ENCODE data around the gene SPHKAP.
A peak's percentile ranks its signal among the peaks of the same experiment; 100 is the strongest.
"Not testable (repeated sequence)": the region's sequence is repeated elsewhere in the genome, so short reads cannot be mapped to it uniquely, and the experiment has no call there.

SPHKAP gene

GRCh38 chr2:228181098-228182019 lies at the start of gene SPHKAP:
SPHKAP (minus strand) TSS chr2:228181687; CDS start chr2:228181598, 89 bp downstream.
- peak; percentile 2 for DNase-seq

- no peak for DNase-seq
Observed at GRCh38 chr2:228227466-228227865, 46.0 kb upstream of the SPHKAP start.

GRCh38 chr2:228224410-228224809 lies 42.9 kb upstream of the SPHKAP start:
- no peak for DNase-seq

- DNase-seq, result not testable (repeated sequence)
Observed at GRCh38 chr2:228218593-228218992, 37.1 kb upstream of the SPHKAP start.

- DNase-seq, result no peak
Observed at GRCh38 chr2:228197504-228197903, 16.0 kb upstream of the SPHKAP start.

- DNase-seq, result peak; percentile 38
Observed at GRCh38 chr2:228180181-228181097, 1.0 kb downstream of the SPHKAP start.

- no peak for DNase-seq
Observed at GRCh38 chr2:228167290-228167689, 14.2 kb downstream of the SPHKAP start.

GRCh38 chr2:228164718-228165117 lies 16.8 kb downstream of the SPHKAP start:
- DNase-seq, result no peak

- no peak for DNase-seq
Observed at GRCh38 chr2:228157841-228158240, 23.6 kb downstream of the SPHKAP start.

- no peak for DNase-seq
Observed at GRCh38 chr2:228144961-228145360, 36.5 kb downstream of the SPHKAP start.

- no peak for DNase-seq
Observed at GRCh38 chr2:228140934-228141528, 40.5 kb downstream of the SPHKAP start.

GRCh38 chr2:228136027-228136426 lies 45.5 kb downstream of the SPHKAP start:
- no peak for DNase-seq

- DNase-seq, result no peak
Observed at GRCh38 chr2:228135300-228135699, 46.2 kb downstream of the SPHKAP start.

- no peak for DNase-seq
Observed at GRCh38 chr2:228131833-228132232, 49.7 kb downstream of the SPHKAP start.

- no peak for DNase-seq
Observed at GRCh38 chr2:228126401-228126800, 55.1 kb downstream of the SPHKAP start.

GRCh38 chr2:228118940-228119339 lies 62.5 kb downstream of the SPHKAP start:
- no peak for DNase-seq

- DNase-seq, result no peak
Observed at GRCh38 chr2:228107846-228108245, 73.6 kb downstream of the SPHKAP start.

GRCh38 chr2:228105526-228106250 lies 75.8 kb downstream of the SPHKAP start:
- DNase-seq, result no peak

- DNase-seq, result no peak
Observed at GRCh38 chr2:228104215-228104614, 77.3 kb downstream of the SPHKAP start.

- DNase-seq, result no peak
Observed at GRCh38 chr2:228103379-228103778, 78.1 kb downstream of the SPHKAP start.

- no peak for DNase-seq
Observed at GRCh38 chr2:228102949-228103348, 78.5 kb downstream of the SPHKAP start.

GRCh38 chr2:228094377-228094921 lies 87.0 kb downstream of the SPHKAP start:
- no peak for DNase-seq

All from NCI-H1092 (cell line).